ENCODE data around the gene KIAA0319L.

DNA sequence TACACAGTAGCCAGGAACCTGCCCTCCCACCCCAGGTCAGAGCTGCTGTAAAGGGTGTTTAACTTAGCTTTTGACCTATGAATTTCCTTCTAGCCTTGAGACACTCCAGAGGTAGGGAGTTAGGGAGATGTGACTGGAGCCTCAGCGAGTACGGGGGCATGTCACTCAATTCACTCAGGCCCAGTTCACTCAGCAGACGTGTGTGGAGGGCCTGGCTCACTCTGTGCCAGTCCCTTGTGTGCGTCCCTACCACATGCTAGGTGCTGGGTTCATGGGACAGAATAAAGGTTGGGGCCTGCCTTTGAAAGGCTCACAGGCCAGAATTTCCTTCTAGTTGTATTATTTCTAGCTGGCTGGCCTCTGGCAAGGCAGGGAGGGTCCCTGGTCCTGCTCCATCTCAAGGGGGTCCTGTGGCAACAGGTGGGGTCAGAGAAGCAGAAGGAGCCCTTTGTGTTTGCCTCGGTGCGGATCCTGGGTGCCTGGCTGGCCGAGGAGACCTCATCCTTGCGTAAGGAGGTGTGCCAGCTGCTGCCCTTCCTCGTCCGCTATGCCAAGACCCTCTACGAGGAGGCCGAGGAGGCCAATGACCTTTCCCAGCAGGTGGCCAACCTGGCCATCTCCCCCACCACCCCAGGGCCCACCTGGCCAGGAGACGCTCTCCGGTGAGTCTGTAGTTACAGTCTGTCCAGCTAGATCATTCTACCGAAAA is 4.9 kb upstream of the KIAA0319L start:
- TF ChIP-seq CTCF (IDR thresholded peaks at IDR 0.05) (no peak), POLR2A (IDR thresholded peaks at IDR 0.05) (no peak)

Data from testis (tissue), 2 donors.